AG04450 (cell line): Measurements from ENCODE around the gene KIF26B. TPM values are rescaled to one million over a fixed set of nuclear protein-coding genes. Genes with fewer than 3 reads are reported as not detected.

Experiments
- CTCF ChIA-PET: fragments of 300-600, 350-600 bp; formaldehyde crosslinking; extraction: SDS; loops from one replicate; lab custom pipeline; 2022; ENCODE audit warnings: antibody characterized with exemption, inconsistent platforms; lab: Charles Lee
- POLR2A ChIA-PET: fragments of 350-600 bp; formaldehyde crosslinking; extraction: SDS; loops from one replicate; lab custom pipeline; 2021; ENCODE audit warnings: antibody characterized with exemption, inconsistent platforms; lab: Yijun Ruan, JAX
- DNase-seq: peaks from one replicate; pipeline ENCODE4 v3.0.0-alpha.2; 2011; ENCODE audit warnings: low read depth, low spot score
- H3K27ac ChIP-seq: one replicate; pipeline ENCODE4 v1.5.1; 2012; ENCODE audit warnings: low read depth, low read length, control low read depth
- H3K27me3 ChIP-seq: one replicate; pipeline ENCODE4 v1.6.0; 2012; ENCODE audit warnings: low read length; ENCODE audit not compliant: control insufficient read depth, insufficient read depth
- H3K4me3 ChIP-seq: 2 replicates; pipeline ENCODE4 v1.5.1; 2011; ENCODE audit warnings: mild to moderate bottlenecking, low read depth, low read length, control low read depth
- H3K9me3 ChIP-seq: 2 replicates; pipeline ENCODE4 v1.5.1; 2012; ENCODE audit warnings: low read length; ENCODE audit not compliant: control insufficient read depth, insufficient read depth
- CTCF ChIP-seq: IDR thresholded peaks from 2 replicates; pipeline ENCODE4 v1.5.1; 2011; ENCODE audit warnings: low read depth, low read length, control low read depth, inconsistent platforms
- polyA plus RNA-seq: library from polyadenylated mRNA; depleted of rRNA; stranded (reverse); fragments of >200 nt; gene quantifications from 2 replicates; pipeline ENCODE4 v1.2.3, GENCODE V29; 2011

The KIF26B gene
- polyA plus RNA-seq, 1 experiment = 2.4 TPM

GRCh38 chr1:245173446-245174211 is 18.8 kb downstream of the KIF26B start:
- DNase-seq = no peak
- no peak for TF ChIP-seq CTCF
- Histone ChIP-seq H3K27ac (no peak overlapping the region), H3K27me3 (no peaks in the 10 kb centered on the region), H3K9me3 (no peaks in the 10 kb centered on the region), H3K4me3 (no peak overlapping the region)
- ChIA-PET CTCF (no interaction called here), POLR2A (no interaction called here)

- no peak for TF ChIP-seq CTCF
- CTCF ChIA-PET = no interaction called here
- POLR2A ChIA-PET = no interaction called here
- Histone ChIP-seq H3K9me3 (no peaks in the 10 kb centered on the region), H3K27me3 (no peaks in the 10 kb centered on the region), H3K27ac (no peak overlapping the region), H3K4me3 (no peak overlapping the region)
- no peak for DNase-seq
These were observed 22.5 kb downstream of the KIF26B start for GRCh38 chr1:245177071-245177900.

- no peak for TF ChIP-seq CTCF
- Histone ChIP-seq H3K4me3 (no peak overlapping the region), H3K9me3 (no peaks in the 10 kb centered on the region), H3K27ac (no peak overlapping the region), H3K27me3 (no peaks in the 10 kb centered on the region)
- POLR2A ChIA-PET = no interaction called here
- no peak for DNase-seq
- CTCF ChIA-PET = no interaction called here
These were observed 24.9 kb downstream of the KIF26B start for GRCh38 chr1:245179706-245180105.

GRCh38 chr1:245180496-245181157 is 25.8 kb downstream of the KIF26B start:
- Histone ChIP-seq H3K27ac (no peak overlapping the region), H3K4me3 (no peak overlapping the region), H3K9me3 (no peaks in the 10 kb centered on the region), H3K27me3 (no peaks in the 10 kb centered on the region)
- ChIA-PET CTCF (interaction anchor here (0.7 to 1.3 kb wide), 3 partner anchors 14 to 522 kb away, joined by 4 read pairs; no protein-coding TSS in a partner anchor), POLR2A (no interaction called here)
- no peak for DNase-seq
- no peak for TF ChIP-seq CTCF
